ENCODE measurements around the gene RAF1. TPM values are rescaled to one million over a fixed set of nuclear protein-coding genes. Genes with fewer than 3 reads are reported as not detected.

The RAF1 gene
- total RNA-seq, 3 donors from 2014 or later, result 87.4 to 118 (median 110) TPM

GRCh38 chr3:12586403-12586802 is 77.5 kb downstream of the RAF1 start:
- TF ChIP-seq POLR2A (IDR thresholded peaks at IDR 0.05) (no peak), POLR2AphosphoS5 (IDR thresholded peaks at IDR 0.05) (no peak), CTCF (IDR thresholded peaks at IDR 0.05) (no peak)
- H3K4me3 ChIP-seq, result no peak overlapping the region
- DNase-seq (ENCODE audit: low spot score in 2 of 2), result no peak
- no peaks in the 10 kb centered on the region for H3K4me1 ChIP-seq
- no peaks in the 10 kb centered on the region for H3K9me3 ChIP-seq
- peaks cover 41% of the 10 kb centered on the region for H3K36me3 ChIP-seq
- no peak overlapping the region for H3K27ac ChIP-seq
- no peaks in the 10 kb centered on the region for H3K27me3 ChIP-seq
- intact Hi-C loops (cut with DNase I; ENCODE audit: low total_unique reads), result loop anchor here (10.0 kb wide), 1 partner anchor 742 kb away; the partner anchor contains the start of gene TAMM41

GRCh38 chr3:12585970-12586369 is 77.9 kb downstream of the RAF1 start:
- intact Hi-C loops (cut with DNase I; ENCODE audit: low total_unique reads), result loop anchor here (10.0 kb wide), 1 partner anchor 741 kb away; the partner anchor contains the start of gene TAMM41
- Histone ChIP-seq H3K36me3 (peaks cover 45% of the 10 kb centered on the region), H3K9me3 (no peaks in the 10 kb centered on the region), H3K4me1 (no peaks in the 10 kb centered on the region), H3K4me3 (no peak overlapping the region), H3K27me3 (no peaks in the 10 kb centered on the region), H3K27ac (no peak overlapping the region)
- DNase-seq (ENCODE audit: low spot score in 2 of 2), result no peak
- TF ChIP-seq POLR2AphosphoS5 (IDR thresholded peaks at IDR 0.05), result no peak
- no peak for TF ChIP-seq POLR2A (IDR thresholded peaks at IDR 0.05)
- no peak for TF ChIP-seq CTCF (IDR thresholded peaks at IDR 0.05)

GRCh38 chr3:12585181-12585580 is 78.7 kb downstream of the RAF1 start:
- TF ChIP-seq CTCF (IDR thresholded peaks at IDR 0.05) (no peak), POLR2AphosphoS5 (IDR thresholded peaks at IDR 0.05) (no peak), POLR2A (IDR thresholded peaks at IDR 0.05) (no peak)
- Histone ChIP-seq H3K27me3 (no peaks in the 10 kb centered on the region), H3K4me3 (no peak overlapping the region), H3K4me1 (no peaks in the 10 kb centered on the region), H3K36me3 (peaks cover 38% of the 10 kb centered on the region), H3K27ac (no peak overlapping the region), H3K9me3 (no peaks in the 10 kb centered on the region)
- intact Hi-C loops (cut with DNase I; ENCODE audit: low total_unique reads), result loop anchor here (10.0 kb wide), 1 partner anchor 740 kb away; the partner anchor contains the start of gene TAMM41
- DNase-seq (ENCODE audit: low spot score in 2 of 2), result no peak

- intact Hi-C loops (cut with DNase I; ENCODE audit: low total_unique reads), result loop anchor here (10.0 kb wide), 1 partner anchor 739 kb away; the partner anchor contains the start of gene TAMM41
- H3K4me3 ChIP-seq, result no peak overlapping the region
Measured at GRCh38 chr3:12584083-12584482, 79.8 kb downstream of the RAF1 start.

More at GRCh38 chr3:12584083-12584482, 79.8 kb downstream of the RAF1 start:
- Histone ChIP-seq H3K27ac (no peak overlapping the region), H3K27me3 (no peaks in the 10 kb centered on the region), H3K4me1 (no peaks in the 10 kb centered on the region), H3K9me3 (no peaks in the 10 kb centered on the region), H3K36me3 (peaks cover 47% of the 10 kb centered on the region)
- TF ChIP-seq POLR2AphosphoS5 (IDR thresholded peaks at IDR 0.05), result no peak
- no peak for TF ChIP-seq CTCF (IDR thresholded peaks at IDR 0.05)
- TF ChIP-seq POLR2A (IDR thresholded peaks at IDR 0.05), result no peak
- no peak for DNase-seq (ENCODE audit: low spot score in 2 of 2)
